ENCODE measurements around the gene COQ9.

DNA sequence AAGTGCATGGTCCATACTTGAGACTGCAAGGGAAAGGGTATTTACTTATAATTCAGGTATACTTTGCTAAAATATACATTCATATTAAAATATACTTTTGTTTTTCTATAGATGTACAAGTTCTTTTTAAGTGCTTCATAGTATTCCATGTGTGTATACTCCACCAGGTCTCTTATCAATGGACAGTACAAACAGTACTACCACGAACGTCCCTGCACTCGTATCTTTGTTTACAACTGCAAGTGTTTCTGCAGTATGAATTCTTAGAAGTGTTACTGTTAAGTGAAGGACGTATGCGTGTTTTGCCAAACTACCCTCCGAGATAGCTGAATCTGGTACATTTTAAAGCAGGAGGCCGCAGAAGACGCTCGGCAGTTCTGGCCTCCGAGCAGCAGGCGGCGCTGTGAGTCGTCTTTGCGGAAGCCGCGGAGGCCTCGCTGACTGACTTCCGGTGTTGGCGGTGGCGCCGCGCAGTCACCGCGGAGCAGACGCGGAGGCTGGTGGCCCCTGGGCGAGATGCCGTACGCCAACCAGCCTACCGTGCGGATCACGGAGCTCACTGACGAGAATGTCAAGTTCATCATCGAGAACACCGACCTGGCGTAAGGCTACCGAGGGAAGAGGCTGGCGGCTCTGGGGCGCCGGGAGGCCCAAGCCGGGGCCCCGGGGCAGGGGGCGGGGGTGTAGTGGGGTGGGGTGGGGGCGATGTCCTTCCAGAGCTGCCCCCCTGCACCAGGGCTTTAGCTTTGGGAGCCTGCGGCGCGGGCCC, 15.1 kb downstream of the COQ9 start, which contains the start of gene POLR2C:
- TF ChIP-seq, protein P1, sequence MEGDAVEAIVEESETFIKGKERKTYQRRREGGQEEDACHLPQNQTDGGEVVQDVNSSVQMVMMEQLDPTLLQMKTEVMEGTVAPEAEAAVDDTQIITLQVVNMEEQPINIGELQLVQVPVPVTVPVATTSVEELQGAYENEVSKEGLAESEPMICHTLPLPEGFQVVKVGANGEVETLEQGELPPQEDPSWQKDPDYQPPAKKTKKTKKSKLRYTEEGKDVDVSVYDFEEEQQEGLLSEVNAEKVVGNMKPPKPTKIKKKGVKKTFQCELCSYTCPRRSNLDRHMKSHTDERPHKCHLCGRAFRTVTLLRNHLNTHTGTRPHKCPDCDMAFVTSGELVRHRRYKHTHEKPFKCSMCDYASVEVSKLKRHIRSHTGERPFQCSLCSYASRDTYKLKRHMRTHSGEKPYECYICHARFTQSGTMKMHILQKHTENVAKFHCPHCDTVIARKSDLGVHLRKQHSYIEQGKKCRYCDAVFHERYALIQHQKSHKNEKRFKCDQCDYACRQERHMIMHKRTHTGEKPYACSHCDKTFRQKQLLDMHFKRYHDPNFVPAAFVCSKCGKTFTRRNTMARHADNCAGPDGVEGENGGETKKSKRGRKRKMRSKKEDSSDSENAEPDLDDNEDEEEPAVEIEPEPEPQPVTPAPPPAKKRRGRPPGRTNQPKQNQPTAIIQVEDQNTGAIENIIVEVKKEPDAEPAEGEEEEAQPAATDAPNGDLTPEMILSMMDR (conservative IDR thresholded peaks at IDR 0.05 in 1 of 2, IDR thresholded peaks at IDR 0.05 in 1 of 2; ENCODE audit: extremely low read depth in 1 of 2, insufficient read depth in 1 of 2, low read depth in 1 of 2, low read length in 2 of 2) = peak; percentile 84 to 89
- TF ChIP-seq EZH2 (IDR thresholded peaks at IDR 0.05; ENCODE audit: borderline replicate concordance, low read length) = no peak
